Colon (tissue), 2 donors: ENCODE results near the gene SRRM2.

Experiments used
- FAIRE-seq: peaks from 2 replicates; lab custom pipeline; 2012; peaks lifted over from hg19 to GRCh38; lab: Jason Lieb, UNC
- donor health status: control.
- donor health status: control.

SRRM2 gene

DNA sequence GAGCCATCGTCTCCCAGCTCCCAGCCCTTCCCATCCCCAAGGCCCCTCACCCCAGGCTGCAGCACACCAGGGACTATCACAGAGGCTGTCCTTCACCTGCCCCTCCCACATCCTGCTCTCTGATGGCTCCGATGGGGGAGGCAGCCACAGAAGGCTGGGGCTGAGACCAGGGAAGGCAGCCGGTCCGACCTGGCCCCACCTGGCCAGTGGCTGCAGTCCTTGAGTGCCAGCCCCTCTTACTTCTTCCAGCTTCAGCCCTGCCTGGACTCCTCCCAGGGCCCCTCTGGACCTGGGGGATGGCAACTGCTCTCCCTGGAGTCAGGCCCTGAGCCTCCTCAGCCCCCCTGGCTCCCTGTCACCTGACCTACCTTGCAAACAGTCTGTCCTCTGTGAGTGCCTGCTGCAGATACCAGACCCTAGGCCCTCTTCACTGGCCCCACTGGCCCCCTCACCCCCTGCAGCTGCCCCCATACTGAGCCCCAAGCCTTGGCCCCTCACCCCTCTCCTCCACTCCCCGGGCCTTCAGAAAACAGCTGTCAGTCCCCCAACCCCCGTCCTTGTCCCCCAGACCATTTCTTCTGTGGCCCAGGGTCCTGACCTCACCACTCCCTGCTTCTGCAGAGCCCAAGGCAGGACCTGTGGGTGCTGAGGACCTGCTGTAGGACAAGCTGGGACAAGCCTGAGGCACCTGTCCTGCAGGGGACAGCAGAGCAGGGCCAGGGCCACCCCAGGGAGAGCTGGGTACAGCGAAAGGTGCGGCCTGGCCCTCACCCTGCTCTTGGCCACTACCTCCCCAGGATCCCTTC is 12.6 kb upstream of the SRRM2 start:
- no peak for FAIRE-seq

DNA sequence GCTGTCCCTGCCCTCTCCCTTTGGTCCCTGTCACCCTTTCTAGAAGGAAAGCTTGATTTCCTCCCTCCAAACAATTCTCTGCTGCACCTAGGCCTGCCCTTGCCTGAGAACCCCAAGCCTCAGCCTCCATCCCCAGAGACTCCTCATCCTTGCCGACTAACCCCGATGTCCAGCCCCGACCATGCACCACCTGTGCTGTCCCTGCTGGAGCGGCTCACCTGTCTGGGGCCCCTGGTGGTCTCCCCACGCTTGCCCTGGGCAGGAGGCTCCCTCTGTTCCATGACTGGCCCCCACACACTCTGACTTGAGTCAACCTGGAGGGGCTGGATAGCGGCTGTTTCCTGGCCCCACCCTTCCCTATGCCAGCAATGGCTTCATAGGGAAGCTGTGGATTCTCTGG is 12.0 kb upstream of the SRRM2 start:
- FAIRE-seq: no peak

- no peak for FAIRE-seq
These were observed 11.3 kb upstream of the SRRM2 start for GRCh38 chr16:2741168-2741567.

- FAIRE-seq: no peak
These were observed 10.0 kb upstream of the SRRM2 start for GRCh38 chr16:2742323-2743006.

DNA sequence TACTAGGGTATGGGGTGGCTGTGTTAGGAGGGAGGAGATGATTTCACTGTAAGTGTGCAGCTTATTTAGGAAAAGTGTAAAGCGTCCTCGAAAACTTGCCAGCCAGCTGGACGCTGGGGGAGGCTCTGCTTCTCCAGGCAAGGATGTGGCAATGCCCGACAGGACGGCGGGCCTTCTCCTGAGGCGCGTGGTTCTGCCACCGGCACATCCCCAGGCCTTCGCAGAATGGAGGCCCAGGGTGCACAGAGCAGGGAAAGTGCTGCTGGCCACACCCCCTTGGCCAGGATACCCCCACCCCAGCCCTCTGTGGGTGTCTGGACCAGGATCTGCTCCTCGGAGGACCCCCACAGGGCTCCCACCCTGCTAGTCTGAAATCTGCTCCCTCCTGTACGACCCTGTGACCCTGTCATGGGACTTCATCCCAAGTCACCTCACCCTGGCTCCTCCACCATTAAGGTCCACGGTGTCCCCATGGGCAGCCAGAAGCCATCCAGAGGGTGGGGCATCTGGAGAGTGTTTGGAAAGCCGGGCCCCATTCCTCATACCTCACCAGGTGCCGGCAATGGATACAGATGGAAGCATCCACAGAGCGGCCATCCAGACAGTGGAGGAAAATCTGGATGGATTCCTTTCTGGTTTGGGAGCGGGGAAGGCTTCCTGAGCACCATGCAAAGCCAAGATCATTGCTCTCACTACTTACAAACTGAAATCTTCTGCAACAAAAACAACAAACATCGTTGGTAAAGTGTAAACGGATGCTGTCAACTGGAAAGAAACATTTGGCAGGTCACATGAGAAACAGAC is 9.2 kb upstream of the SRRM2 start:
- no peak for FAIRE-seq

- no peak for FAIRE-seq
These were observed 7.7 kb upstream of the SRRM2 start for GRCh38 chr16:2744711-2745110.

DNA sequence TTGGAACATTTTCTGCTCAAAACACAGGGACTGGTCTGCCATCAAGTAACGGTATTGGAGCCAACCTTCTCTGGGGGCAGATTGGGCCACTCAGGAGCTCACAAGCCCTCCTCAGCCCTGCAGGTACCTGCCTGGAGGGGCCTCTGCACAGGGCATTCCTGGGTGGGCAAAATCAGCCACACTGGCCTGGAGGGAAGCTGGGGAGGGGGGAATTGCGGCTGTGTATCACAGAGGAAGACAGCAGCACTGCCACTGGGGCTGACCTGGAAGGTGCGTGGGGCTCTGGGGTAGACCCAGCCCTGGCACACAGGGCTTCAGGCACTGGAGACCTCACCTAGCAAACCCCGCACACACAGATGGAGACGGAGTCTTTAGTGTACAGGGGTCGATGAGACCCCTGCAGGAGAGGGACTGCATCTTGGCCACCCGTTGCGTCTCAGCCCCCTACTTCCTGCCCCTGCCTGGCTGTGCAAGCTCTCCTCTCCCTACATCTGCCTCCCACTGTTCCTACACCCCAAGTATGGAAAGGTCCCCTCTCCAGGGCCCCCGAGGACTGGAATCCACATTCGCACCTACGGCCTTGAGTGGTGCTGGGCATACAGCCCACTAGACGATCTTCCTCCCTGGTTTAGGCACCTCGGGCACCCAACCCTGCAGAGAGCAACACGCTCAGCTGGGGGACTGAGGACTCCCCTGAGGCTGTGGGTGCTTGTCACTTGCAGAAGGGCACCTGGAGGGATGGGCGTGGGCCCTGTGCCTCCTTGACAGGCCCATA is 7.1 kb upstream of the SRRM2 start:
- FAIRE-seq: no peak

DNA sequence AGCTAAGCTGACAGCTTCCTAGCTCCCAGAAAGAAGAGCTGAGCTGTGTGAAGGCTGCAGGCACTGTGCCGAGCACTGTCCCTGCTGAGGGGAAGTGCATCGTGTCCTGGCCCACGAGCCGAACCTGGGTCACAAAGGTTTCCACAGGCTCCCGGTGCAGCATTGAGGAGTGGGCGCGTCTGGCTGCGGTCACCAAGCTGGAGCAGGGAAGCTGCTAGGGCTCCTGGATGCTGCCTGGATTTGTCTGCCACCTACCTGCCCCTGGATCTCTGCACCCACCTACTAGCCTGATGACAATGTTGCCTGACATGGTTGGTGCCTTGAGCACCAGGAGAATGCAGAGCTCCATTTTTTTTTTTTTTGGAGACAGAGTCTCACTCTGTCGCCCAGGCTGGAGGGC is 6.5 kb upstream of the SRRM2 start:
- no peak for FAIRE-seq

DNA sequence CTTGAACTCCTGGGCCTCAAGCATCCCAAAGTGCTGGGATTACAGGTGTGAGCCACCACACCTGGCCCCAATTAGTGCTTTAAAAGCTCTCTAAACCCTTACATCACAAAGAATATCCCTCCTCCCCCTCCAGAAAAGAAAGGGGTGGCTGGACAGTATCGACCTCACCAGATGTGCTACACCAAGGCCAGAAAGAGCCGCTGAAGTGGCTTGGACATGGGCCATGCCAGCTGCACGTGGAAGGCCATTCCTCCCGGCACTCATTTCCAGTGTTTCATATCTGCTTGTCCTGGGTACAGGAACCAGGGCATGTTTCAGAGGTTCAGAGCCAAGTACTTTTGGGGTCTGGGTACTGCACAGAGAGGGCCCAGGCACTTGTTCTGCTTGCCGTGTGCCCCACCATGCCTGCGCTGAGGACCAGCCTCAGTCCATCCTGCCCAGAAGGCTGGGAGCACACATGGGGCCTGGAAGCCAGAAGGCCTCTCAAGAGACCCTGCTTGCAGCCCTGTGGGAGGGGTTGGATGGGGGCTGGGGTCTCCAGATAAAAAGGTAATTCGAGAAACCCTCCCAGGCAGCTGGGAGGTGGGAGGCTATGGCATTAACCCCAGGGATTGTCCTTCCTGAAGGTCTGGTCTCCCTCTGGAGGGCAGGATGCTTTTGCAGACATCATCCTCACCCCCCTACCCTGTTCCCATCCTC is 3.5 kb upstream of the SRRM2 start:
- FAIRE-seq: no peak

- no peak for FAIRE-seq
These were observed 3.0 kb upstream of the SRRM2 start for GRCh38 chr16:2749476-2749875.

GRCh38 chr16:2749936-2750335 is 2.5 kb upstream of the SRRM2 start:
- no peak for FAIRE-seq

- FAIRE-seq: no peak
These were observed 832 bp upstream of the SRRM2 start for GRCh38 chr16:2751577-2752034.

- FAIRE-seq: no peak
These were observed 653 bp downstream of the SRRM2 start for GRCh38 chr16:2752850-2753732.

DNA sequence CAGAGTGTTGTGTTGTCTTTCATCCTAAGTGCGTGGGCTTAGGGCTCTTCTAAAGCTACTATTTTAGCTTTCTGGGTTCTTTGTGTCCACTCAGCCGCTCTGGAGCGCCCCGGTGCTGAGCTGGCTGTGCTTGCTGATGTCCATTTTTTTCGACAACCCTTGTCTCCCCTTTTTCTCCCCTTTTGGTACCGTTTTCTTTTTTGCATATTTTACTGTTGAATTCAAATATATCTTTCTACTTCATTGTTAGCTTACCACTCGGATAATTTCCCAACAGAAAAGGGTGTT is 1.2 kb downstream of the SRRM2 start:
- no peak for FAIRE-seq

DNA sequence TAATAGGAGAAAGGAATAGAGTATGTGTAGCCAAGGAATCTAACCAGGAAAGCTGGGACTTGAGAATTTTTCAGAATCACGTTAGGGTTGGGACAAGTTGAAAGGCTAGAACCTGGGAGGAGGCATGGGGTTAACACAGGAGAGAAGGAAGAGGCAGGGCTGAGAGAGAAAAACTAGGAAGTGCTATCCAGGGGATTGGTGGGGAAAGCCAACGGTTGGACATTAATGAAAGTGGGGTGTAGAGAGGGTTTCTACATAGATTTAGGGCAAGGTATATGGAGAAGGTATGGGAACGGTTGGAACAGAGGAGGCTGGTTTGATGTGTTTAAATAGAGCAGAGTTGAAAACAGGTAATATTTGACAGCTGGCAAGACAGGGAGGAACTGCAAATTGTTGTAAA is 2.7 kb downstream of the SRRM2 start:
- FAIRE-seq: no peak

DNA sequence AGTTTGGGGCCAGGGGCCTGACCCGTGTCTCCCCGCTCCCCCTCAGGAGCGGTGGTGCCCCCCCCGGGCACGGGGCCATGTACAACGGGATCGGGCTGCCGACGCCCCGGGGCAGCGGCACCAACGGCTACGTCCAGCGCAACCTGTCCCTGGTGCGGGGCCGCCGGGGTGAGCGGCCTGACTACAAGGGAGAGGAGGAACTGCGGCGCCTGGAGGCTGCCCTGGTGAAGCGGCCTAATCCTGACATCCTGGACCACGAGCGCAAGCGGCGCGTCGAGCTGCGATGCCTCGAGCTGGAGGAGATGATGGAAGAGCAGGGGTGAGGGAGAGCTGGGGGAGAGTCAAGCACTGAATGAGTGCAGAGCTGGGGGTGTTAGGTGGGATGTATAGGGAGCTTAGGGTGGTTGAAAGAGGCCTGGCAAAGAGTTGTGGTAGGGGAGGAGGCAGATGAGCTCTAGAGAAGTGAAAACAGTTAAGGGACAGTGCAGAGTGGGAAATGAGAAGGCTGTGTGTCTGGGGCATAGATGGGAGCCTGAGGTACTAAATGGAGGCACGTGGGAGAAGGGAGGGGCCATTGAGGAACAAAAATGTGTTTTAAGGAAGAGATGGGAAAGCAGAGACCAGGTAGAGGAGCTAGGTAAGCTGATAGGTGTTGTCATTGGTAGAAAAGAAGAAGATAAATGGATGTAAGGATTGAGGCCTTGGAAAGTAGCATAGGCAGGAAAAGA is 4.0 kb downstream of the SRRM2 start:
- FAIRE-seq: no peak

GRCh38 chr16:2757344-2757743 is 4.9 kb downstream of the SRRM2 start:
- no peak for FAIRE-seq

GRCh38 chr16:2761472-2761871 is 9.0 kb downstream of the SRRM2 start:
- FAIRE-seq: no peak

DNA sequence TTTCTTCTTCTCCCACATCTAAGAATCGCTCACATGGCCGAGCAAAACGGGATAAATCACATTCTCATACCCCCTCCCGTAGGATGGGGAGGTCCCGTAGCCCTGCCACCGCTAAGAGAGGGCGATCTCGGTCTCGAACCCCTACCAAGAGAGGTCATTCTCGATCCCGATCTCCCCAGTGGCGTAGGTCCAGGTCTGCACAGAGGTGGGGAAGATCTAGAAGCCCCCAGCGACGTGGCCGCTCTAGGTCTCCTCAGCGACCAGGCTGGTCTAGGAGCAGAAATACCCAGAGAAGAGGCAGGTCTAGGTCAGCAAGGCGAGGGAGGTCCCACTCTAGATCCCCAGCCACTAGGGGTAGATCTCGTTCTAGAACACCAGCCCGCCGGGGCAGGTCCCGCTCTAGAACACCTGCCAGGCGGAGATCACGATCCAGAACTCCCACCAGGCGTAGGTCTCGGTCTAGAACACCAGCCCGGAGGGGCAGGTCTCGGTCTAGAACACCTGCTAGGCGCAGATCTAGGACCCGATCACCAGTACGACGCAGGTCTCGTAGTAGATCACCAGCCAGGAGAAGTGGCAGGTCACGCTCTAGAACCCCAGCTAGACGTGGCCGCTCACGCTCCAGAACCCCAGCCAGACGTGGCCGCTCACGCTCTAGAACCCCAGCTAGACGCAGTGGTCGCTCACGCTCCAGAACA is 9.6 kb downstream of the SRRM2 start:
- no peak for FAIRE-seq
